Endothelial cell of umbilical vein (primary cell): ENCODE data around the gene LENEP. TPM values are rescaled to one million over a fixed set of nuclear protein-coding genes. Genes with fewer than 3 reads are reported as not detected.

Experiments used
- BruUV-seq: library from RNA; stranded (reverse); fragments of 400-500 nt; replicated peaks from 2 replicates; lab custom pipeline; 2021; lab: Mats Ljungman, UMichigan
- CTCF ChIA-PET: fragments of 300-600, 350-600 bp; sonication (Branson Sonifier 250); formaldehyde crosslinking; loops from one replicate; lab custom pipeline; 2021; ENCODE audit warnings: antibody characterized with exemption, inconsistent platforms; lab: Charles Lee
- POLR2A ChIA-PET: fragments of 300-600, 350-600 bp; sonication (Branson Sonifier 250); formaldehyde crosslinking; loops from one replicate; lab custom pipeline; 2021; ENCODE audit warnings: antibody characterized with exemption, inconsistent platforms; lab: Charles Lee
- DNase-seq: peaks from one replicate; pipeline ENCODE4 v3.0.0-alpha.2; 2011; ENCODE audit warnings: low read depth, low spot score
- FAIRE-seq: peaks from 2 replicates; lab custom pipeline; 2011; peaks lifted over from hg19 to GRCh38; lab: Jason Lieb, UNC
- H2AFZ ChIP-seq: 2 replicates; pipeline ENCODE4 v1.6.0; 2012; ENCODE audit warnings: low read depth, low read length, control low read depth, inconsistent platforms
- H3K27ac ChIP-seq: 2 replicates; pipeline ENCODE4 v1.5.1; 2011; ENCODE audit warnings: low read depth, mild to moderate bottlenecking, control low read depth, low read length, moderate library complexity; ENCODE audit not compliant: insufficient read depth
- H3K27me3 ChIP-seq, 2 experiments: 2 replicates each; pipeline versions ENCODE4 v1.6.0 to v1.6.1; 2011; ENCODE audit warnings: low read length in 2 of 2, mixed read lengths in 1 of 2; ENCODE audit not compliant: control insufficient read depth in 2 of 2, insufficient read depth in 2 of 2
- H3K36me3 ChIP-seq, 2 experiments: 2 replicates in 1 of 2; 3 replicates in 1 of 2; pipeline ENCODE4 v1.5.1; 2011; ENCODE audit warnings: low read length in 2 of 2, mild to moderate bottlenecking in 1 of 2, moderate library complexity in 1 of 2; ENCODE audit not compliant: control insufficient read depth in 2 of 2, insufficient read depth in 2 of 2; ENCODE audit errors: extremely low read depth in 1 of 2
- H3K4me1 ChIP-seq: 3 replicates; pipeline ENCODE4 v1.5.1; 2011; ENCODE audit warnings: mild to moderate bottlenecking, low read length; ENCODE audit not compliant: control insufficient read depth, insufficient read depth; ENCODE audit errors: extremely low read depth
- H3K4me2 ChIP-seq: 2 replicates; pipeline ENCODE4 v1.6.1; 2011; ENCODE audit warnings: low read length, control low read depth, mixed read lengths; ENCODE audit not compliant: insufficient read depth
- H3K4me3 ChIP-seq, 3 experiments: fragments of 200-600 bp in 1 of 3; sonication (generic), shearing (Covaris generic) in 1 of 3; replicated peaks in 1 of 3; 2 replicates each; pipeline ENCODE4 v1.5.1; 2011 to 2016; ENCODE audit warnings: control low read depth in 3 of 3, low read length in 3 of 3, mild to moderate bottlenecking in 2 of 3, inconsistent platforms in 1 of 3, low read depth in 1 of 3, moderate library complexity in 1 of 3; ENCODE audit not compliant: insufficient read depth in 1 of 3
- H3K79me2 ChIP-seq: 2 replicates; pipeline ENCODE4 v1.6.0; 2012; ENCODE audit warnings: low read length, inconsistent platforms; ENCODE audit not compliant: control insufficient read depth, insufficient read depth
- H3K9ac ChIP-seq: replicated peaks from 2 replicates; pipeline ENCODE3; 2011; ENCODE audit warnings: low read length, control low read depth; ENCODE audit not compliant: insufficient read depth; ENCODE audit errors: extremely low read depth
- H3K9me1 ChIP-seq: replicated peaks from 3 replicates; pipeline ENCODE4 v1.6.0; 2011; ENCODE audit warnings: mild to moderate bottlenecking, low read length; ENCODE audit not compliant: control insufficient read depth, insufficient read depth; ENCODE audit errors: extremely low read depth
- H3K9me3 ChIP-seq: replicated peaks from 2 replicates; pipeline ENCODE4 v1.5.1; 2012; ENCODE audit warnings: low read length, inconsistent platforms; ENCODE audit not compliant: control insufficient read depth, insufficient read depth
- H4K20me1 ChIP-seq: replicated peaks from 2 replicates; pipeline ENCODE3; 2011; ENCODE audit warnings: mild to moderate bottlenecking, low read length; ENCODE audit not compliant: control insufficient read depth, insufficient read depth; ENCODE audit errors: extremely low read depth
- EZH2 ChIP-seq: IDR thresholded peaks from 2 replicates; pipeline ENCODE4 v1.6.1; 2012; ENCODE audit warnings: borderline replicate concordance, low read depth, mild to moderate bottlenecking, moderate library complexity, low read length, inconsistent platforms; ENCODE audit not compliant: severe bottlenecking
- FOS ChIP-seq: IDR thresholded peaks from 2 replicates; pipeline ENCODE4 v1.6.1; 2011; ENCODE audit warnings: mild to moderate bottlenecking, low read length, moderate library complexity, borderline replicate concordance; ENCODE audit not compliant: insufficient read depth
- GATA2 ChIP-seq: IDR thresholded peaks from 2 replicates; pipeline ENCODE4 v1.7.0; 2011; ENCODE audit warnings: low read depth, mild to moderate bottlenecking, moderate library complexity, mixed read lengths, low read length; ENCODE audit not compliant: insufficient read length, insufficient read depth
- JUN ChIP-seq: IDR thresholded peaks from 2 replicates; pipeline ENCODE4 v1.6.1; 2011; ENCODE audit warnings: borderline replicate concordance, low read depth; ENCODE audit not compliant: insufficient read length, insufficient read depth
- MYC ChIP-seq: IDR thresholded peaks from one replicate; pipeline ENCODE4 v1.6.1; 2011; ENCODE audit warnings: mild to moderate bottlenecking, low read depth, low read length
- POLR2A ChIP-seq: IDR thresholded peaks from 2 replicates; pipeline ENCODE4 v1.6.1; 2012; ENCODE audit warnings: low read depth, mild to moderate bottlenecking, control low read depth, low read length
- POLR2AphosphoS5 ChIP-seq: IDR thresholded peaks from 2 replicates; pipeline ENCODE4 v1.6.1; 2012; ENCODE audit warnings: low read depth, mild to moderate bottlenecking, control low read depth, low read length, moderate library complexity; ENCODE audit not compliant: insufficient read depth
- dilution Hi-C: fragments of 300-500 bp; cut with MboI; formaldehyde crosslinking; loops from one replicate; pipeline ENCODE4 v1.15.0; 2019; ENCODE audit warnings: low sequenced_read_pairs; ENCODE audit not compliant: extremely low pct_ligation_motif_present
- intact Hi-C: fragments of 100-400 bp; cut with micrococcal nuclease; formaldehyde crosslinking; loops from one replicate; pipeline ENCODE4 v1.10.0; 2022
- polyA plus RNA-seq, 4 experiments: library from polyadenylated mRNA; depleted of rRNA in 3 of 4; stranded (reverse) in 3 of 4; unstranded in 1 of 4; fragments of >200 nt; gene quantifications; 2 replicates each; pipeline versions ENCODE4 v1.2.1 to v1.2.3, GENCODE V29; 2011 to 2012; ENCODE audit warnings: missing spikeins in 1 of 4
- total RNA-seq: library from RNA; stranded (reverse); gene quantifications from 2 replicates; pipeline ENCODE4 v1.2.3, GENCODE V29; 2021
- TF ChIP-seq, protein P1 (sequence below): IDR thresholded peaks from 2 replicates; pipeline ENCODE4 v1.6.1; 2011; ENCODE audit not compliant: insufficient read depth, insufficient read length
- TF ChIP-seq, protein P2 (sequence below), 2 donors: IDR thresholded peaks; 1 replicate in 1 of 2; 2 replicates in 1 of 2; pipeline ENCODE4 v1.5.1; 2011; ENCODE audit warnings: low read length in 2 of 2, mild to moderate bottlenecking in 2 of 2, moderate library complexity in 2 of 2, control low read depth in 1 of 2, inconsistent platforms in 1 of 2, low read depth in 1 of 2; ENCODE audit not compliant: insufficient read depth in 1 of 2; ENCODE audit errors: extremely low read depth in 1 of 2

LENEP gene
- total and polyA plus RNA-seq, 2 donors (not counting 3 experiments of a cell fraction or from before 2014, with no cell fraction given), result 0.64 TPM; not detected in 1

DNA sequence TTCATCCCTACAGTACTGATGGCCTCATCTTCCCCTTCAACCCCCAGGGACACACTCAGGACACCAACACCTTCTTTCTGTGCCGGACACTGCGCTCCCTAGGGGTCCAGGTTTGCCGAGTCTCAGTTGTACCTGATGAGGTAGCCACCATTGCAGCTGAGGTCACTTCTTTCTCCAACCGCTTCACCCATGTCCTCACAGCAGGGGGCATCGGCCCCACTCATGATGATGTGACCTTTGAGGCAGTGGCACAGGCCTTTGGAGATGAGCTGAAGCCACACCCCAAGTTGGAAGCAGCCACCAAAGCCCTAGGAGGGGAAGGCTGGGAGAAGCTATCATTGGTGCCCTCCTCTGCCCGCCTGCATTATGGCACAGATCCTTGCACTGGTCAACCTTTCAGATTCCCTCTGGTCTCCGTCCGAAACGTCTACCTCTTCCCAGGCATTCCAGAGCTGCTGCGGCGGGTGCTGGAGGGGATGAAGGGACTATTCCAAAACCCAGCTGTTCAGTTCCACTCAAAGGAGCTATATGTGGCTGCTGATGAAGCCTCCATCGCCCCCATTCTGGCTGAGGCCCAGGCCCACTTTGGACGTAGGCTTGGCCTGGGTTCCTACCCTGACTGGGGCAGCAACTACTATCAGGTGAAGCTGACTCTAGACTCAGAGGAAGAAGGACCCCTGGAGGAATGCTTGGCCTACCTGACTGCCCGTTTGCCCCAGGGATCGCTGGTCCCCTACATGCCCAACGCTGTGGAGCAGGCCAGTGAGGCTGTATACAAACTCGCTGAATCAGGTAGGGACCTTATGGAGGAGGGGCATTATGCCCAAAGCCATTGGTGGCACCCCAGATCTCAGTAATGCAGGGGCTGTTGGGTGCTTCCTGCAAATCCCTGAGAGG lies 5.1 kb upstream of the LENEP start:
- DNase-seq, result no peak
- Histone ChIP-seq H3K9ac (no peak overlapping the region), H3K27ac (no peak overlapping the region), H3K79me2 (peaks cover 18% of the 10 kb centered on the region), H4K20me1 (no peaks in the 10 kb centered on the region), H3K4me2 (no peak overlapping the region), H2AFZ (no peak overlapping the region), H3K9me3 (no peaks in the 10 kb centered on the region), H3K36me3 (peaks cover 3 to 24% of the 10 kb centered on the region in 2 experiments), H3K9me1 (no peaks in the 10 kb centered on the region), H3K27me3 (no peaks in the 10 kb centered on the region), H3K4me3 (no peak overlapping the region), H3K4me1 (peaks cover 7% of the 10 kb centered on the region)
- intact Hi-C loops, result no loop called here
- POLR2A ChIA-PET, result interaction anchor here (1.0 kb wide), 1 partner anchor 15 kb away, joined by 3 read pairs; no protein-coding TSS in a partner anchor
- CTCF ChIA-PET, result interaction anchor here (1.1 to 2.3 kb wide), 6 partner anchors 10 to 29 kb away, joined by 3 to 10 read pairs (median 5); partner anchors contain the start of genes CKS1B, PYGO2 and SHC1
- TF ChIP-seq, protein P1, sequence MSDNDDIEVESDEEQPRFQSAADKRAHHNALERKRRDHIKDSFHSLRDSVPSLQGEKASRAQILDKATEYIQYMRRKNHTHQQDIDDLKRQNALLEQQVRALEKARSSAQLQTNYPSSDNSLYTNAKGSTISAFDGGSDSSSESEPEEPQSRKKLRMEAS, result no peak
- TF ChIP-seq JUN (no peak), POLR2A (no peak), GATA2 (no peak), MYC (no peak), FOS (no peak), EZH2 (no peak), POLR2AphosphoS5 (no peak)
- TF ChIP-seq, protein P2, sequence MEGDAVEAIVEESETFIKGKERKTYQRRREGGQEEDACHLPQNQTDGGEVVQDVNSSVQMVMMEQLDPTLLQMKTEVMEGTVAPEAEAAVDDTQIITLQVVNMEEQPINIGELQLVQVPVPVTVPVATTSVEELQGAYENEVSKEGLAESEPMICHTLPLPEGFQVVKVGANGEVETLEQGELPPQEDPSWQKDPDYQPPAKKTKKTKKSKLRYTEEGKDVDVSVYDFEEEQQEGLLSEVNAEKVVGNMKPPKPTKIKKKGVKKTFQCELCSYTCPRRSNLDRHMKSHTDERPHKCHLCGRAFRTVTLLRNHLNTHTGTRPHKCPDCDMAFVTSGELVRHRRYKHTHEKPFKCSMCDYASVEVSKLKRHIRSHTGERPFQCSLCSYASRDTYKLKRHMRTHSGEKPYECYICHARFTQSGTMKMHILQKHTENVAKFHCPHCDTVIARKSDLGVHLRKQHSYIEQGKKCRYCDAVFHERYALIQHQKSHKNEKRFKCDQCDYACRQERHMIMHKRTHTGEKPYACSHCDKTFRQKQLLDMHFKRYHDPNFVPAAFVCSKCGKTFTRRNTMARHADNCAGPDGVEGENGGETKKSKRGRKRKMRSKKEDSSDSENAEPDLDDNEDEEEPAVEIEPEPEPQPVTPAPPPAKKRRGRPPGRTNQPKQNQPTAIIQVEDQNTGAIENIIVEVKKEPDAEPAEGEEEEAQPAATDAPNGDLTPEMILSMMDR (IDR thresholded peaks at IDR 0.05; ENCODE audit: extremely low read depth in 1 of 2, insufficient read depth in 1 of 2, low read depth in 1 of 2, low read length in 2 of 2), result no peak
- dilution Hi-C loops, result no loop called here
- BruUV-seq, result no TSS peak
- no peak for FAIRE-seq
